HG03095 (cell line): ENCODE data around the gene CBX4.

Source experiments
- ATAC-seq: cut with Tn5 transposase; IDR thresholded peaks from one replicate; pipeline ENCODE4 v1.9.1; 2021; ENCODE audit warnings: moderate library complexity; ENCODE audit not compliant: unreplicated experiment

CBX4 gene

GRCh38 chr17:79790805-79791734, 48.2 kb downstream of the CBX4 start:
- ATAC-seq = no peak

GRCh38 chr17:79789943-79790804, 49.1 kb downstream of the CBX4 start:
- ATAC-seq = no peak

- ATAC-seq = no peak
Measured at GRCh38 chr17:79788989-79789942, 50.0 kb downstream of the CBX4 start.

- ATAC-seq = no peak
Measured at GRCh38 chr17:79788455-79788854, 50.8 kb downstream of the CBX4 start.

GRCh38 chr17:79786930-79787643, 52.2 kb downstream of the CBX4 start:
- ATAC-seq = no peak

- no peak for ATAC-seq
Measured at GRCh38 chr17:79785900-79786810, 53.1 kb downstream of the CBX4 start.

- no peak for ATAC-seq
Measured at GRCh38 chr17:79785017-79785899, 54.0 kb downstream of the CBX4 start.

- ATAC-seq = no peak
Measured at GRCh38 chr17:79784353-79785016, 54.8 kb downstream of the CBX4 start.

- ATAC-seq = no peak
Measured at GRCh38 chr17:79783891-79784290, 55.3 kb downstream of the CBX4 start.
